Left hindlimb (tissue), 1 donor: ENCODE data around the gene PICK1.
"Not testable (repeated sequence)": the region's sequence is repeated elsewhere in the genome, so short reads cannot be mapped to it uniquely, and the experiment has no call there.

ENCODE experiments used
- DNase-seq: peaks from one replicate; pipeline ENCODE4 v3.0.0-alpha.2; 2018

The PICK1 gene

DNA sequence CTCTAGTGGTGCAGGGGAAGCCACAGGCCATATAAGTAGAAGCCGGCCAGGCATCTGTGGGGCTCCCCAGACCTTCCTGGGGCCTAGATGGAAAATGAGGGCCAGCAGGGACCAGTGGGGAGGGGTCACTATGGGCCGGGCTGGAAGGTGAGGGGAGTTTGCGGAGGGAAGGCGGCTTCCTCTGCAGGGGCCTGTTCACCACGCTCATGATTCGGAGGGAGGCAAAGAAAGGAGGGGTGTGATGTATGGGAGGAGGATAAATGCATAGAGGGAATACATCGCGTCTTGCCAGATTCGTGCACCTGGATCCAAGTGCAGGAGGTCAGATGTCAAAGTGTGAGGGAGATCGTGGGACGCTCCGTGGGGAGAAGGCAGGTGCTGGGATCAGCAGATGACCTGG lies 19.9 kb downstream of the PICK1 start:
- DNase-seq, result no peak

DNA sequence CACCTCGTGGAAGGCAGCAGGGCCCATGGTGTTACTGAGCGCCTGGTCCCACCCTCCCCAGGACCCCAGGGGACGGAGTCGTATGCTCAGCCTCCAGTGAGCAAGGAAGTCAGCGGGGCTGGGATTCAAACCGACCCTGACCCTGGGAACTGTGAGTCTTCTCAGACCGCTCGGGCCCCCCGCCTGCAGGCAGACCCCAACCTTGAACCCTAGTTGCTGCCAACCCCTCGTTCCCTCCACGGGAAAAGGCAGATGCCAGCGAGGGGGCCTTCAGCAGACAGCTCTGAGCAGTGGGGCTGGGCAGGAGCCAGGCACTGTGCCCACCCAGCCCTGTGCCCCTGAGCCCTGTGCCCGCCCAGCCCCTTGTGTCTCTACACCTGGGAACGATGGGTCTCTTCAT lies 20.4 kb downstream of the PICK1 start:
- no peak for DNase-seq

DNA sequence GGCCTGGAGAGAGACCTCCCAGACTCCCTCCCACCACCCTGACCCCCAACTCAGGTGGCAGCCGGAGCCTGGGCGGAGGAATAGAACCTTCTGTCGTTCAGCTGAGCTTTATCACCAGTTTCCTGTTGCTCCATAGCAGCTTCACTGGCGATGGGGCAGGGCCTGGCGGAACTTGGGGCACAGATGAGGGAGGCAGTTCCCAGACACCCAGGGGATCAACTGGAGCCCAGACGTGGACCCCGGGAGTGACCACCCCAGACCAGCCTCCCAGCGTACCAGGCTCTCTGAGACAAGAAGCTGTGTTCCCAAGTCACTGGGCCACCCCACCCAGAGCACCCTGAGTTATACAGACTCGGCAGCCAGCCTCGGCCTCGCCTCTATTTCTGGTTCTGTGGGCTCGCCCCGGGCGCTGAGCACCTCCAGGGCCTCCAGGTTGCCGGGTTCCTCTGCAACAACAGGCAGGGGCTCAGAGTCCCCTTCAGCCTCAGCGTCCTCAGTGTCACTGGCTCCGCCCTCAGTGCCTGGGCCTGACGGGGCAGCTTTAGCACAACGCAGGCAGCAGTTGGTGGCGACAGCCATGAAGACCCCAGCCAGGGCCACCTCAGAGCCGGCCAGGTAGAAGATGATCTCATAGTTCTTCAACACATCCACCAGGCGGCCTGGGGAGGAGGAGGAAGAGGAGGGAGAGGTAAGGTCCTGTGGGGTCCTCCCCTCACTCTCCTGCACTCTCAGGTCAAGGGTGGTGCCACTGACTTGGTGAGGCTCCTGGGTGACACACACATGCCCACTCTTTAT lies 21.0 kb downstream of the PICK1 start:
- DNase-seq, result no peak

DNA sequence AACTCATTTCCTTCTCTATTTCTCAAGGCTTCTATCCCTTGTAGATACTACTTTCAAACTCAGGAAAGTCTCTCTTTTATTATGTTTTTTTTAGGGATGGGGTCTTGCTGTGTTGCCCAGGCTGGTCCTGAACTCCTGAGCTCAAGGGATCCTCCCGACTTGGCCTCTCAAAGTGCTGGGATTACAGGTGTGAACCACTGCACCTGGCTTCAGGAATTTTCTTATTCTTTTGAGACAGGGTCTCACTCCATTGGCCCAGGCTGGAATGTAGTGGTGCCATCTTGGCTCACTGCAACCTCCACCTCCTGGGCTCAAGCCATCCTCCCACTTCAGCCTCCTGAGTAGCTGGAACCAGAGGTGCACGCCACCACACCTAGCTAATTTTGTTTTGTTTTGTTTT lies 22.0 kb downstream of the PICK1 start:
- not testable (repeated sequence) for DNase-seq

DNA sequence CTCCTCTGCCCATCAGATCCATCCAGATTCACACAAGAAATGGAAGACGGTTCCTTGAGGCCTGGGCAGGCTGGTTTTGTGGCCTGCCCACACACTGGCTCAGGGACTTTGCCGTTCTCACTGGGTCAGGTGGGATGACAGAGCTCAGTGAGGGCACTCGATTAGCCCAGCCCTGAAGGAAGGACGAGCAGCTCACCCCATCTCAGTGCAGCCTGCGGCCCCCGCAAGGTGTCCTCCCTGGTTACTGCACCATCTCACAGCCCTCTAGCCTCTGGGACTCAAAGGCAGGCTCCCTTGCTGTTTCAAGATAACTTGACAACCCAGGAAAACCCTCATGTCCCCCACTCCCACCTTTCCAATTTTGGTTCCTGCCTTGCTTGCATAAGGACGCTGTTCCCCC lies 22.6 kb downstream of the PICK1 start:
- DNase-seq, result no peak

DNA sequence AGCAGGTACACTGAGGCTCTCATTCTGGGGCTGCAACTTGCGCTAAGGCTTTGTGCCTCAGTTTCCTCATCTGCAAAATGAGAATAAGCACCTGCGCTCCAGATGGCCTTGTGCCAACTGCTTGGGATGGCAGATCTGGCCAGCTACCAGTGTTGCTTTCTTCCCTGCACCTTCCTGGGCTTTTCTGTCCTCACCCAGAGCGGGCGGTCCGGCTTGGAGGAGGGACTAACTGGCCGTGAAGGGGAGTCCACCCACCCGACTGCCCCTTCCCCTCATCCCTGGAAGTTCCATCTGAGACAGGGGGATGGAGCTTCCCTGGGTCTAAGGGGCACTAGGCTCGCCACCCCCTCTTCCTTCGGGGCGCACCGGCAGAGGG lies 23.3 kb downstream of the PICK1 start:
- DNase-seq, result no peak

DNA sequence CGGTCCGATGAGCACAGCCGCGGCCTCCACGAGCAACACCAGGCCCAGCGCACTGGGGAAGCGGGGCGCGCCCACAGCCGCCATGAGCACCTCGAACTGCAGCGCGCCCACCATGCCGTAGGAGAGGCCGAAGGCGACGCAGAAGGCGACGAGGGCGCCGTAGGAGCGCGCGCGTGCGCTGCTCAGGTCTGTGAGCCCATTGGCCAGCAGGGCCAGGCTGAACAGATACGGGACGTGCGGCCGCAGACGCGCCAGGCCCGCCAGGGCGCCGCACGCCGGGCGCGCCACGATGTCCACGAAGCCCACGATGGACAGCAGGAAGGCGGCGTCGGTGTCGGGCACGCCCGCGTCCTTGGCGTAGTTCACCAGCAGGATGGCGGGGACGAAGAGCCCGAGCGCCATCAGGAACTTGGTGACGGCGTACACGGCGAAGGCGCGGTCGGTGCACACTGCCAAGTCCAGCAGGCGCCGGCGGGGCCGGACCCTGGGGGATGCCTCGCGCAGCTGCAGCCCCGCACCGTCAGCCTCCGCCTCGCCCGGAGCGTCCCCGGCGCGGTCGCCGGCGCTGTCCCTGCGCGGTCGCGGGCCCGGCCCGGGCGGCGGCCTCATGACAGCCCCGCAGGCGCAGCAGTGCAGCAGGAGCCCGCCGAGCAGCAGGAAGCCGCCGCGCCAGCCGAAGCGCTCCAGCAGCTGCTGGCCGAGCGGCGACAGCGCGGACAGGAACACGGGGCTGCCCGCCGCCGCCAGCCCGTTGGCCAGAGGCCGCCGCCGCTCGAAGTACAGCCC lies 23.8 kb downstream of the PICK1 start:
- no peak for DNase-seq

DNA sequence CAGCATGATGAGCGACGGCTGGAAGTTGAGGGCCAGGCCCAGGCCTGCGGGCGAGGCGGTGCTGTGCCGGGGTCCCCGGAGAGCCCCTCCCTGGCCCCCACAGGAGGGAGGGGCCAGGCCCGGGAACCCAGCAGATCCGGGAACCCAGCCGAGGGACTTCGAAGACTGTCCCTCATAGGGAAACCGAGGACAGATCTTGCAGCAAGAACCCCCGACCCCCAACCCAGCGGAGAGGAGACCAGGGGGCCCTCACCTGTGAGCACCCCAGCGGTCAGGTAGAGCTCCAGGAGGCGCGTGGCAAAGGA lies 24.4 kb downstream of the PICK1 start:
- no peak for DNase-seq

DNA sequence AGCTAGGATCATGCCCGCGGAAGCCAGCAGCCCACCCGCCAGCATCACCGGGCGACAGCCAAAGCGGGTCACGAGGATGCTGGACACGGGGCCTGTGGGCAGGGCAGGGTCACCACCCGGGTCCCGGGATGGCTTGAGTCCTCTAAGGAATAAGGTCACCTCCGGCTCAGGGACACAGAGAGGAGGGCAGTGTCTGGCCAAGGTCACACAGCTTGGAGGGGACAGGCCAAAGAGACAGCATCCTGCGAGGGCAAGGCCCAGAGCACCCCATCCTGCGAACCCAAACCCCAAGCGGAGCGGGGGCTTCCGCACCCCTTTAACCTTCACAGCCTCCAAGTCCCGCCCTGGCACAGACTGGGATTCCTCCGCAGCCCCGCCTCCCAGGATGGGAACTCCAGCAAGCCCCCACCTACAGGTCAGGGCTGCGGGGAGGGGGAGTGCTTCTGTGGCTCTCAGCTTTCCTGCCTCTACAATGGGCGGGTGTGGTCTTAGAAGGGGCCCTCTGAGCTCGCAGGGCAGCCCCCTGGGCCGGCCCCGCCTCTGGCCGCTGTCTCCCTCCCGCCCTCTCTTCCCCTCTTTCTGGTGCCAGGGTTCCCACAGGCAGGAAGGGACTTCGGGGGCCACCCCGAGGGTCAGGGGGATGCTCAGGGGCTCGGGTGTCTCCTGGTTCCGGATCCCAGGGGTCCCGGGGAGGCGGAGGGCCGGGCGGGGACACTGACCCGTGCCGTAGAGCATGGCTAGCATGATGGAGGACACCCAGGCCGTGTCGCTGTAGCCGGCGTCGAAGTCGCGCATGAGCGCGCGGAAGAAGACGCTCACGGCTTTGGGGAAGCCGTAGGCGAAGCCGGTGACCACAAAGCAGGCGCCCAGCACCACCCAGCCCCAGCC lies 25.0 kb downstream of the PICK1 start:
- DNase-seq, result no peak

DNA sequence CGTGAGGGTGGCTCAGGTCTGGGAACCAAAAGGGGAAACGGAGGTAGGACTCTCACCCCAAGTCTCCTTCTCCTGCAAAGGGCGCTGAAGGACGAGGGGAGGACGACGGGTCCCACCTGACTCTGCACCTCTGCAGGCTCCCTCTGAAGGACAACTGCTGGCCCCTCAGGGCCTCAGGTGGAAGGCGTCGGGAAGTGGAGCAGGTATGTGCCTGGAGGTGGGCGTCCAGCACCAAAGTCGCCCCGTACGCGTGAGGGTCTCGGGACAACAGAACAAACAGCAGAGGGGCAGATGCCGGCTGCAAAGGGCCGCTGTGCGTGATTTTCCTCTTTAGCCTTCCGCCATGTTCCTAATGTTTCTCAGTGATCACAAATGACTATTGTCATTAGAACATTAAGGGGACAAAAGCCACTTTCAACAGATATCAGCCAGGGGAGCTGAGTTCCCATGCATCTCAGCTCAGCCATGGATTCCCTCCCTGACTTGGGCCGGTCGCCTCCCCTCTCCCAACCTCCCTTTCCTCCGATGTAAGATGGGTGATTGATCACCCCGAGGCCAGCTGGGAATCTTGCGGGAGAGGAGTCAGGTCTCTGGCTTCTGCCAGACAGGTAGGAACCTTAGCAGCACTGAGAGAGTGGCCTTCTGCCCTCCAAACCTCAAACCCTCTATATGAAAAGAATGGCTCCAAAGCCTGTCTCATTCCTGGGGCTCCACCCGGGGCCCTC lies 25.9 kb downstream of the PICK1 start:
- DNase-seq, result no peak

DNA sequence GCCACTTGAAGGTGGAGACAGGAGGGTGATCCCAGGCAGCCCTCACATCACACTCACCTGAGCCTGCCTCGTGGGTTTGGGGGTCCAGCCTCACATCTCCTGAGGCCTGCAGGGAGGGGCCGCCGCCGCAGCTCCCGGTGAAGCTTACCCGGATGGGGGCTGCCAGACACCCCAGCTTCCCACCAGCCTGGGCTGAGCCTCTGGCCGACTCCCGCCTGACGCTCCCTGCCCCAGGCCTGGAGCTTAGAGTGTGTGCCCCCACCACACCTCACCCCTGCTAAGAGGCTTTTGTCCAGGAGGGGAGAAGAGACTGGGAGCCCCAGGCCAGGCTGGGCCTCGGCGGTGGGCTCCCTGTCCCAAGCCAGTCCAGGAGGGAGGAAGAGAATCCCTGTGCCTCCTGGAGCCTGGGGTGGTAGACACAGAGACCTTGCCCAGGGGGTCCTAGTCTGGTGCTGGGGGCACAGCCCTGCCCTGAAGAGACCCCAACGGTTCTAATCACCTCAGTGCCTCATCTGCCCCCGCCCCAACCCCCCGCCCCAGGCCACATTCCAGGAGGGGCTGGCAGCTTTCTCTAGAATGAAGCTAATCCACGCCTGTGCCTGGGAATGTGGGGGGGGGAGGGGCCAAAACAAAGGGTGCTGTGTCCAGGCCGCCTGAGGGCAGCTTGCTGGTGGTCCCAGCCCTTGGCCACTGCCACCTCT lies 26.9 kb downstream of the PICK1 start, which contains the start of gene SLC16A8:
Gene SLC16A8 (minus strand): TSS at position 254 of the 701 bp plus-strand sequence. CDS start 1,311 bp downstream, outside the sequence.
- DNase-seq, result no peak

DNA sequence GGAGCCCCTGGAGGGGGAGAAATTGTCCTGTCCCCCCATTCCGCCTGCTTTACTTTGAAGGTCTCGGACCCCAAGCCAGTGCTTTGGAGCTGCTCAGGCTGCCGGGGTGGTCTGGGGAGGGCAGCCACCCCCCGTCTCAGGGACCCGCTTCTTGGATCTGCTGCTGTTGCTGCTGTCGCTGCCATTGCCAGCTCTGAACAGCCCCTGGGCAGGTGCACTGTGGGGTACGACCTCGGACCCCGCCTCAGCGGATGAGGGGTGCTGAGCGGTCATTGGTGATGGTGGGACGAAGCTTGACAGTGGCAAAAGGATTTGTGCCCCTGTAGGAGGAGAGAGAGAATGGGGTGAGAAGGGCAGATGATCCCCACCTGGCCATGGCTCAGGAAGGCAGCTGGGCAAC lies 27.9 kb downstream of the PICK1 start:
- no peak for DNase-seq

DNA sequence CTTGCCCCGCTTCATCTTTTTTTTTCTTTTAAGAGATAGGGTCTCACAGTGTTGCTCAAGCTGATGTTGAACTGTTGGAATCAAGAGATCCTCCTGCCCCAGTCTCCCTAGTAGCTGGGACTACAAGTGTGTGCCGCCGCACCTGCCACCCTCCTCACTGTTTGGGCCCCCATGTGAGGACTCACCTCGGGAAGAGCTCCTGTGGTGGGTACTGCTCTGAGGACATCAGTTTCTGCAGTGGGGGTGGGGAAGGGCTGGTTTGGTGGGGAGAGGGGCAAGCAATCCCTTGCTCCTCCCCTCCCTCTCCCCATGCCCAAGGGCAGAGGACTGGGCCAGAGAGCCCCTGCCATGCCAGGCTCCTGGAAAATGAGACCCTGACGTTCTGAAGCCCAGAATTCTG lies 28.3 kb downstream of the PICK1 start:
- DNase-seq, result no peak

DNA sequence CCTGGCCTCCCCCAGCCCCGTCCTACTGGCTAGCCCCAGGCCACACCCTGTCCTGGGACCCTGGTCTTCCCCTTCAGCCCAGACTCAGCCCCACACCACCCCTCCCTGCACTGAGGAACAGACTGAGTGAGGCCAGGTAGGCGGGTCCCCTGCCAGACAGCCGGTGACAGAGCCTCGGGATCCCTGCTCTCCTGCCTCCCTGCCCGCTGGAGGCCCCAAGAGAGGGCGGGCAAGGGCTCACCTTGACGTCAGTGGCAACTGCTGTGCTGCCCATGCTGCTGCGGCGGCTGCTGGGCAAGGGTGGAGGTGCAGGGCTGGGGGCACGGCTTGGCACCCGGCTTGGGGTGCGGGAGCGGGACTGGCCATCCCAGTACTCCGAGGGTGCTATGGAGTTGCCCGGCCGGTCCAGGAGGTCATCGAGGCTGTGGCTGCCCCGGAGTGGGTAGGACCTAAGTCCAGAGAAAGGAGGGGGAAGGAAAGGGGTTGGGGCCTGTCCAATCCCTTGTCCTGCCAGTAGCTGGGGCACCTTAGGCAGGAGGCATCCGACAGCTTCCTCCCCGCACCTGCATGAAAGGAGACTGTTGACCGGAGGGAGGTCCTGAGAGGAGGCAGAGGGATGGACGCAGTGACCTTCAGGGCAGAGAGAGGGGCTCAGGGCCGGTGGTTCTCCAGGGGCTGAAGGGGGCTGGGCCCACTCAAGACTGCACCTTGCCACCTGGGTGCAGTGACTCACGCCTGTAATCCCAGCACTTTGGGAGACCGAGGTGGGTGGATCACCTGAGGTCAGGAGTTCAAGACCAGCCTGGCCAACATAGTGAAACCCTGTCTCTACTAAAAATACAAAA lies 29.0 kb downstream of the PICK1 start:
- no peak for DNase-seq

DNA sequence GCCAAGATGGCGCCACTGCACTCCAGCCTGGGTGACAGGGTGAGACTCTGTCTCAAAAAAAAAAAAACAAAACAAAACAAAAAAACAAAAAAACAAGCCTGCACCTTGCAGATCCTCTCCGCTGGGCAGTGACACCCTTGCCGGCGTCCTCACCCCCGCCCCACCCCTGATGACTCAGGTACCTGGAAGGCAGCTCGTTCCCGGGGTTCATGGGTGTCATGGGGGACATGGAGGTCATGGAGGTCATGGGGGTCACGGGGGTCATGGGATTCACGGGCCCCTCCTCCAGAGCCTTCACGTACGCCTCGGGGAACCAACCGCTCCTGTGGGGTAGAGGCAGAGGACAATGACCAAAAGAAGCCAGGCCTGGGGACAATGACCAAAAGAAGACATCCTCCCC lies 29.7 kb downstream of the PICK1 start:
- no peak for DNase-seq

DNA sequence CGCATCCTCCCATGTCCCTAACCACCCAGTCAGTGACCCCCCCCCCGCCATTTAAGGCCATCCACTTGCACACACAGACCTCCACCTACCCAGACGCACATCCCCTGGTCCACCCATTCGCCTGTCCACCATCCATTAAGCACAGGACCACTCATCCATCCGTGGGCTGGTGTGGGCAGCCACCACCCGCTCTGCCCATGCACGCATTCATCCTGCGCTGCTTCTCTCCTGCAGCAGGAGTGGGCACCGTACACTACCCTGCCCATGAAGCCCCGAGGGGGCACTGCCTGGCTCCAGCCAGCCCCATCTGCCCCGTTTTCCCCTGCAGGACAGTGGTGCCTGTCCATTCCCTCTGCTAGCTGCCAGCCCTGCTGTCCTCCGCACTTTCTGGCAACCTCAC lies 30.7 kb downstream of the PICK1 start:
- no peak for DNase-seq

DNA sequence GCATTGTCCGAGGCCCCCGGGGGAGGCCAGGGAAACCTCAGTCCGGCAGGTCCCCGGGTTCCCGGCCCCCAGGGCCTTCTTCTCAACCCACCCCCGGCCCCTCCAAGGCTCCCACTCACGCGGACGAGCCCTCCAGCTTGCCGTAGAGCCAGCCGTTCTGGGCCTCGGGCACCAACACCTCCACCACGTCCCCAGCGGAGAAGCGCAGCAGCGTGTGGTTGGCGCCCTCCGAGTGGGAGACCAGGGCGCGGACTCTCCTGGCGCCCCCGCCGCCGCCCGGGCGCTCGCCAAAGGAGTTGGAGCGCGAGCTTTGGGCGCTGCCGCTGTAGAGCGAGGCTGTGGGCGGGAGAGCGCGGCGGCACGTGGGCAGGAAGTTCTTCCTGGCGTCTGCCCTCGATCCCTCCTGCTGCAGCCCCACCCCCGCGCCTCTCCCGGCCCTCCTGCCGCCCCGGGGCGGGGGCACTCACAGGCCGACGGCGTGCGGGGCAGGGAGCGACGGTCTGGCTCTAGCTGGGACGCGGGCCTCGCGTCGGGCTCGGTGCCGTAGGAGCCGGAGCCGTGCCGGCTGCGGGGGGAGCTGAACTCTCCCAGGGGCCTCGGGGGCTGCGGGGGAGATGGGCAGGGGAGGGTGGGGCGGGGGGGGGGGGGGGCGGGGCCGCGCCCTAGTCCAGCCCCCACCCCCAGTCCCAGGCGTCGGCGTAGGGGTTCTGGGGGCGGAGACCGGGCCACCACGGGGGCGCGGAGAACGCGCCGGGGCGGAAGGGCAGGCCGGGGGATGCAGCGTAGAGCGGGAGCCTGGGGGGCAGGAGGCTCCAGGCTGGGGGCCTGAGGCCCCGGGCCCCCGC lies 31.6 kb downstream of the PICK1 start:
- DNase-seq, result peak; percentile 39

DNA sequence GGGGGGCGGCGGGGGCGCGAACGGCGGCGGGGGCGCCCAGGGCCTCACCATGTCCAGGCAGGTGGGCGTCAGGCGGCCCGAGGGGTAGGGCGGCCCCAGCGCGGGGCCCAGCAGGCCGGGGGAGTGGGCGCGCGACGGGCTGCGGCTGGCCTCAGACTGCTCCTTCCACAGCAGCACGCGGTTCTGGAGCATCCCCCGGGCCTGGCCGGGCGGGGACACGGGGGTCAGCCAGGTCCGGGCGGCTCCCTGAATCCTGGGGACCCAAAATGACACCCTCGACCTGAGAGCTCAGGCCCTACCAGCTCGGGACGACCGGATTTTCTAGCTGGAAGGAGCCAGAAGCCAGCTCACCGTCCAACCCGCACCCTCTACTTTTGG lies 32.3 kb downstream of the PICK1 start:
- no peak for DNase-seq

DNA sequence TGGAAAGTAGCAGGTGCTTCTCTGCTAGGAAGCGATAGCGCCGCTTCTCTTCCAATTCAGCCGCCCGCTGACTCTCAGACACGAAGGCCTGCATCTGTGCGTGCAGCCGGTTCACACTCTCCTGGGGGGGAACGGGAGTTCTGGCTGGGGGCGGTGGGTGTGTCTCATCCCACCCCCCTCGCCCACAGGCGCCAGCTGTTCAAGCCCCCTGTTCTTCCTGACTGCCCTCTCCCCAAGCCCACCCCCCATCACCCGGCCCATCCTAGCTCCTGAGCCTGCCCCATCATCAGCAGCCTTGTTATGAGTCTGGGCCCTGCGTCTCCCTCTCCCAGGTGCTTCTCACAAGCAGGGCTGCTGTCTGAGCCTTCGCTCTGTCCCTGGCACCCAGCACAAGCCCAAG lies 39.9 kb downstream of the PICK1 start:
- no peak for DNase-seq
